DND-41 (cell line): ENCODE results near the gene ZNF497.
A peak's percentile ranks its signal among the peaks of the same experiment; 100 is the strongest.

ENCODE experiments used
- ATAC-seq: fragments of 200-7000 bp; cut with Tn5 transposase; 3 replicates; pipeline ENCODE4 v1.9.1; 2021; ENCODE audit warnings: low read depth; ENCODE audit not compliant: insufficient read depth
- DNase-seq: peaks from one replicate; pipeline ENCODE4 v3.0.0-alpha.2; 2020
- H2AFZ ChIP-seq: 2 replicates; pipeline ENCODE4 v1.6.0; 2012; ENCODE audit warnings: low read depth, low read length
- H3K27ac ChIP-seq: 2 replicates; pipeline ENCODE4 v1.5.1; 2012; ENCODE audit warnings: low read length, inconsistent platforms
- H3K27me3 ChIP-seq: fragments of 200-600 bp; sonication (generic); 2 replicates; pipeline ENCODE4 v1.6.0; 2012; ENCODE audit warnings: low read length, mild to moderate bottlenecking, inconsistent platforms; ENCODE audit not compliant: insufficient read depth, poor library complexity
- H3K36me3 ChIP-seq: 2 replicates; pipeline ENCODE4 v1.5.1; 2012; ENCODE audit warnings: low read length, inconsistent platforms; ENCODE audit not compliant: insufficient read depth
- H3K4me1 ChIP-seq: 2 replicates; pipeline ENCODE4 v1.5.1; 2012; ENCODE audit warnings: mild to moderate bottlenecking, low read length; ENCODE audit not compliant: insufficient read depth
- H3K4me2 ChIP-seq: 2 replicates; pipeline ENCODE4 v1.6.0; 2012; ENCODE audit warnings: mild to moderate bottlenecking, moderate library complexity, low read length, inconsistent platforms; ENCODE audit not compliant: insufficient read depth
- H3K4me3 ChIP-seq, 2 experiments: fragments of 200-600 bp in 1 of 2; shearing (Covaris generic) in 1 of 2; 2 replicates each; pipeline ENCODE4 v1.5.1; 2012 to 2016; ENCODE audit warnings: inconsistent platforms in 2 of 2, low read length in 2 of 2, mild to moderate bottlenecking in 2 of 2, low read depth in 1 of 2, moderate library complexity in 1 of 2
- H3K79me2 ChIP-seq: 2 replicates; pipeline ENCODE4 v1.6.0; 2012; ENCODE audit warnings: low read length, inconsistent platforms; ENCODE audit not compliant: insufficient read depth
- H3K9ac ChIP-seq: 2 replicates; pipeline ENCODE4 v1.6.0; 2012; ENCODE audit warnings: low read depth, mild to moderate bottlenecking, inconsistent platforms, low read length, moderate library complexity
- H3K9me3 ChIP-seq: 2 replicates; pipeline ENCODE4 v1.5.1; 2012; ENCODE audit warnings: low read length, moderate library complexity, mild to moderate bottlenecking, inconsistent platforms; ENCODE audit not compliant: insufficient read depth, severe bottlenecking
- H4K20me1 ChIP-seq: 2 replicates; pipeline ENCODE4 v1.6.0; 2012; ENCODE audit warnings: low read length; ENCODE audit not compliant: insufficient read depth
- CTCF ChIP-seq: IDR thresholded peaks from 2 replicates; pipeline ENCODE4 v1.5.1; 2012; ENCODE audit warnings: borderline replicate concordance, low read length, moderate library complexity, mild to moderate bottlenecking; ENCODE audit not compliant: poor library complexity, severe bottlenecking; ENCODE audit errors: extremely low read depth
- EZH2 ChIP-seq: IDR thresholded peaks from 3 replicates; pipeline ENCODE4 v1.6.1; 2012; ENCODE audit warnings: borderline replicate concordance, low read depth, mild to moderate bottlenecking, moderate library complexity, low read length, inconsistent platforms; ENCODE audit not compliant: severe bottlenecking

Gene ZNF497

GRCh38 chr19:58345558-58345957, 17.0 kb downstream of the ZNF497 start:
- H3K4me1 ChIP-seq: peaks cover 40% of the 10 kb centered on the region
- H3K4me2 ChIP-seq: peak overlapping the region; percentile 99; the same call in 1 of the 2 replicates
- no peaks in the 10 kb centered on the region for H3K9me3 ChIP-seq
- no peak overlapping the region for H3K27ac ChIP-seq
- DNase-seq (no peak), ATAC-seq (no peak)
- no peak overlapping the region for H3K9ac ChIP-seq
- 0 out of 2 replicates have a peak, but pooled peaks cover 2% of the 10 kb centered on the region for H4K20me1 ChIP-seq
- H3K79me2 ChIP-seq: peaks cover 38% of the 10 kb centered on the region
- H3K4me3 ChIP-seq: peak overlapping the region in 1 of 2 experiments; percentile 40; a peak in 1 of 4 replicates
- no peak for TF ChIP-seq CTCF
- no peak for TF ChIP-seq EZH2
- H2AFZ ChIP-seq: no peak overlapping the region
- no peaks in the 10 kb centered on the region for H3K27me3 ChIP-seq
- H3K36me3 ChIP-seq: peaks cover 22% of the 10 kb centered on the region

- Histone ChIP-seq H3K79me2 (peaks cover 4% of the 10 kb centered on the region; the same call in 1 of the 2 replicates), H3K9ac (no peak overlapping the region), H4K20me1 (peaks cover 4% of the 10 kb centered on the region; the same call in 1 of the 2 replicates), H3K9me3 (no peaks in the 10 kb centered on the region), H3K4me2 (no peak overlapping the region), H2AFZ (no peak overlapping the region), H3K4me3 (no peak overlapping the region), H3K27ac (no peak overlapping the region), H3K4me1 (no peaks in the 10 kb centered on the region), H3K36me3 (peaks cover 62% of the 10 kb centered on the region), H3K27me3 (no peaks in the 10 kb centered on the region)
- TF ChIP-seq EZH2 (no peak), CTCF (peak; percentile 43)
- peak; percentile 56 for ATAC-seq
- DNase-seq: no peak
Observed at GRCh38 chr19:58338825-58339558, 23.6 kb downstream of the ZNF497 start.

- Histone ChIP-seq H3K9me3 (no peaks in the 10 kb centered on the region), H3K27me3 (no peaks in the 10 kb centered on the region), H4K20me1 (peaks cover 4% of the 10 kb centered on the region; the same call in 1 of the 2 replicates), H3K4me1 (no peaks in the 10 kb centered on the region), H3K4me2 (no peak overlapping the region), H3K4me3 (no peak overlapping the region), H3K79me2 (peaks cover 4% of the 10 kb centered on the region; the same call in 1 of the 2 replicates), H2AFZ (no peak overlapping the region), H3K36me3 (peaks cover 62% of the 10 kb centered on the region), H3K27ac (no peak overlapping the region), H3K9ac (no peak overlapping the region)
- no peak for TF ChIP-seq EZH2
- no peak for TF ChIP-seq CTCF
- no peak for ATAC-seq
- DNase-seq: no peak
Observed at GRCh38 chr19:58338336-58338735, 24.2 kb downstream of the ZNF497 start.
